GM20431 (cell line): ENCODE measurements around the gene NGEF.

Experiments
- in situ Hi-C: fragments of 300-500 bp; cut with MseI, MboI; formaldehyde crosslinking; loops from one replicate; pipeline ENCODE4 v1.15.0; 2020; ENCODE audit warnings: low sequenced_read_pairs; ENCODE audit not compliant: unreplicated experiment

The NGEF gene

DNA sequence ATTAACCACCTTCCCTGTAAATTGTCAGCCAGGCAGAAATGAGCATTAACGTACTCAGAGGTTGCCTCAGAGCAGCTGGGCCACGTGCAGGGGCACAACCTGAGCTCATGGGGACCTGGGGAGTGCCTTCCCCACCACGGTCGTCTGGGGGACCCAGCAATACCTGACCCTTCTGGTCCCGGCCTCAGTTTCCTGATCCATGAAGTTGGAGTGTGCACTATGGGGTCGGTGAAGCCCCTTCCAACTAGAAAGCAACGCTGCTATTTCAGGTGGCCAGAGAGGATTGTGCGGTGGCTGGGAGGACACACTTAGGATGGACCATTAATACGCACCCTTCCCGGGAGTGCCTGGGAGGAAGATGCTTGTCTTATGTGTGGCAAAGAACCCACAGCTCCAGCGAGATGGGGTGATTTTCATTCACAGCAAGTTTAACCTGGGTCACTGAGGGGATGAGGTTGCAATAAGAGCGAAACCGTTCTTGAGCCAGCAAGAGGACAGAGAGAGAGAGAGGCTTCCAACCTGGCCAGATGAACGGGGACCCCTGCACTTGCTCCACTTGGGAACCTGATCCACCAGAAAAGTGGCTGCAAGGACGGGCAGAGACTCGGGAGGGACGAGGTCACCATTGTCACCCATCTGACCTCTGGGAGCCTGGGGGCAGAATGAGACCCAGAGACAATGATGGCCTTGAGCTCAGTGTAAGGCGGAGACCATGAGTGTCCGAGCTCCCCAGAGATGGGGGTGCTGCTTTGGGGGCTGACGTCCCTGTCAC lies 36.2 kb downstream of the NGEF start:
- in situ Hi-C loops = no loop called here

DNA sequence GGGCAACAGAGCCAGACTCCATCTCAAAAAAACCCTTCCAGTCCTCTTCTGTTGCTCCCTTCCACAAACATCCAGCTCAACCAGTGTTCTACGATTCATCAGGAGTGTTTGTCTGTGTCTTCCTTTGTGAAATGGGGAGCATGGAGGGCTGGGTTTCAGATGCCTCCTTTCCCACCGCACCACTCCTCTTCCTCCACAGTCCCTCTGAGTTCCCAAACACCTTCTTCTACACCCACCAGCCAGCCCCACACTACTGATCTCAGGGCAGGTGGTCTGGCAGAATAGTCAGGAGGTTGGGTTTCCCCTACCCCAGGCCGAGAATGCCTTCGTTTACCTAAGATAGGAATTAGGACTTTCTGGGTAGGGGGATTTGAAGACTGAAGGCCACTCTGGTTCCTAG lies 36.9 kb downstream of the NGEF start:
- in situ Hi-C loops = no loop called here

DNA sequence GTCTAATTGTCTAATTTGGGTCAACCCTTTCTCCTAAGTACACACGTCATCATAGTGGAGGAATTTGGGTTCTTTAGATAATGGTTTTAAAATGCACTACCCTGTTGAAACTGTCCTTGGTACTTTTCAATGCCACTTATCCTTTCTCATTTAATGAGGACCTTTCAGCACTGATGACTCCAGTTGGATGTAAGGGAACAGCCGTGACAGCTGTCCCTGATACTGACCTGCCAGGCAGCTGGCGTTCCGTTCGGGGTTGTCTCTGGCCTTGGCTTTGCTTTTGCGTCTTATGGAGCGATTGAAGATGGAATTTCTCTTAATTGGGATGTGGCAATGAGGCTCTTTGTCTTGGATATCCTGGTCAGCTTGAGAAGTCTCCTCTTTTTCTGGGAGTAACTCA lies 38.7 kb downstream of the NGEF start:
- in situ Hi-C loops = no loop called here

DNA sequence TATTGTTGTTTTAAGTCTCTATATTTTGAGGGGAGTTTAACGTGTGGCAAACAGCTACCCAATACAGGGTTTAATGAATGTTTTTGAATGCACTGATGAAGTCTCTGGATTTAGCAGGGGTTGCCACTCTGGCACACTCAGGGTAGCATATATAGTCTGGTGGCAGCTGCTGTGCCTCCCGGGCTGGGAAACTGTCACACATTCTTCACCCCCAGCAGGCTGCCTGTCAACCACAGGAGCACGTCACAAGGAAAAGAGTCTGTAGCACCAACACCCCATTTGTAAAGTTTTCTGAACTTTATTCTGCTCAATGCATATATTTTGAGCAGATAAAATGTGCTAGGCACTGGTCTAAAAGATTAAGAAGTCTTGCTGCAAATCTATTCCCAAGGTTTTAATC lies 39.3 kb downstream of the NGEF start:
- in situ Hi-C loops = no loop called here

DNA sequence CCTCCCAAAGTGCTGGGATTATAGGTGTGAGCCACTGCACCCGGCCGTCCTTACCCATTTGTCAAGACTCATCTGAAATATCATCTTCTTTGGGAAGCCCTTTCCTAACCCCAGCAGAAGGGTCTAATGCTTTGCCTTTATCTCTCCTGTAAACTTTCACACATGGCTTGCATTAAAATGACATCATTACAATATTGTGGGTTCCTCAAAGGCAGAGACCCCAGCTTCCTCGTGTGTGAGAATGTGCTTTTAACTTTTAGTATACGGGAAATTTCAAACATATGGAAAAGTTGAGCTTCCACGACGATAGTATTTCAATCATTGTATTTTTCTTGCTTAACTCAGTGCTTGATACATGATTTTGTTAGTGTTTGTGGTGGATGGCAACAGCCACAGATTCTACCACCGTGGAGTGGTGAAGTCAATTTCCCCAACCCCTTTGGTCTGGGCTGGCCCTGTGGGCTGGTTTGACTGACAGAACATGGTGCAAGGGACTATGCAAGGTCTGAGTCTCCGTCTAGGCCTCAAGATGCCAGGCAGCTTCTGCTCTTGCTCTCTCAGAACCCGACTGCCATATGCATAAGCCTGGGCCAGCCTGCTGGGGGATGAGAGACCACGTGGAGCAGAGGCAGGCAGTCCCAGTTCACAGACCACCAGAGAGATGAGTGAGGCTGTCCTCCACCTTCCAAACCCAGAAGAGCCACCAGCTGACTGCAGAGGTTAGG lies 39.9 kb downstream of the NGEF start:
- in situ Hi-C loops = no loop called here

DNA sequence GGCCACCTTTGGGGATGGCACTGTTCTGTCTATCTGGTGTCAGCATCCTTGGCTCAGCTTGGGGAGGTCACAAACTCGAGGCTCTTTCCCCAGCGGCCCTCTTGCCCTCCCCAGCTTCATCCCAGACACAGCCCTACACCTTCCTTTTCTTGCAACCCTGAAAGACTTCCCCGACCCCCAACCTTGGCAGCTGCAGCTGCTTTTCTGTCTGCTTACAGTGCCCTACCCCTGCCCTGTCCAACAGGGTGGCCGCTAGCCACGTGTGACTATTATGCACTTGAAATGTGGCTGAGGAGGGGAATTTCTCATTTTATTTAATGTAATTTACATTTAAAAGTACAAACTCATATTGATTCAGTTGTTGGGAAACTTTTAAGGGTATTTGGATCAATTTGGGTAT lies 41.3 kb downstream of the NGEF start:
- in situ Hi-C loops = no loop called here

DNA sequence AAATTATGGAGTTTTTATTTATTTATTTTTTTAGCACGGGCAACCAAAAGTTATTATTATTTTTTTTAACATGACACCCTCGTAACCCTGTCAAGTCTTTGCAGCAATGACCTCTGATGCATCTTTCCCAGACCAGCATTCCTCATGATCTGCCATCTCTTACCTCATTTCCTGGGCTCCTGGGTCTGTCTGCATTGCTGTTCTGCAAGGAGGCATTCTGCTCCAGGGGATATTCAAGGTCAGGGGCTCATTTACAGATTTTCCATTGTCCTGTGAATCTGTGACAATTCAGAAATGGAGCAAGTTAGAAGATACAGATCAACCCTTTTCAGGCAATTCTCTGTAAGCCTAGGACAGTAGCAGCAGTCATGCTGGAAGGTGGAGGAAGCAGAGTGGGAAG lies 43.0 kb downstream of the NGEF start:
- in situ Hi-C loops = no loop called here

DNA sequence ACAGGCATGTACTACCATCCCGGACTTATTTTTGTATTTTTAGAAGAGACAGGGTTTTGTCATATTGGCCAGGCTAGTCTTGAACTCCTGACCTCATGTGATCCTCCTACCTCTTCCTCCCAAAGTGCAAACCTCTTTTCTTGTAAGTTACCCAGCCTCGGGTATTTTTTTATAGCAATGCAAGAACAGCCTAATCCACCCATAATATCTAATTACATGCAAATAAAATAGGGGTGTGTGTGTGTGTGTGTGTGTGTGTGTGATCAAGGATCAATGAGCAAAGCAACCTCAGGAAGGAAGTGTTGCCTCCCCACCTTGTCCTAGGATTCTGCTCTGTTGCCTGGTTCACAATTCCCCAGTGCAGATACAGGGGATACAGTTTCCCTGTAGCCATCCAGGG lies 45.6 kb downstream of the NGEF start:
- in situ Hi-C loops = no loop called here

DNA sequence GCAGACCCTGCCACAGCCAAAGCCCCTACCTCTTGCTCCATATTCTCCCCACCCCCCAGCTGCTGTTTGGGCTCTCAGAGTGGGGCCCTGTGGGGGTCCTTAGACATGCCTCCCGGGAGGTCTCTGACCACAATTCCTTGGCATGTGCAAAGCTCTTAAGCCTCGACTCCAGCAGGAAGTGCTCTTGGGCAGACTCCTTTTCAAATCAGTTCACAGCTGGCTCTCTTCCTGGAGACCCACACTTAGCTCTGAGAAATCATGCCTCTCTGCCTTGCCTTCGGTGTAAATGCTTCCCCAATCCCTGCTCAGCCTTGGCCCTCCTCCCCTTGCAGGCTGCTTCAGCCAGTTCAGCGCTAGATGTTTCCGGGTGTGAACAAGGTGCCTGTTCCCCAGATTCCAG lies 46.9 kb downstream of the NGEF start:
- in situ Hi-C loops = no loop called here

DNA sequence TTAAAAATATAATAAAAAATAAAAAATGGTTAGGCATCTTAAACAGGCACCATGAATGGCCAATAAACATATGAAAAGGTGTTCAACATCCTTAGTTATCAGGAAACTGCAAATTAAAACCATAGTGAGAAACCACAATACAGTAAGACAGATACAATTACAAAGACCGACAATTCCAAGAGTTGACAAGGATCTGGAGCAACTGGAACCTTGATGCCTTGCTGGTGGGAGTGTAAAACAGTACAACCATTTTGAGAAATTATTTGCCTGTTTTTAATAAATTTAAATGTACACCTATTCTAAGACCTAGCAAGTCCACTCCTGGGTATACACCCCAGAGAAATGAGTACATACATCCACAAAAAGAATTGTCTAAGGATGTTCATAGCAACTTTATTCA lies 49.1 kb downstream of the NGEF start:
- in situ Hi-C loops = no loop called here

DNA sequence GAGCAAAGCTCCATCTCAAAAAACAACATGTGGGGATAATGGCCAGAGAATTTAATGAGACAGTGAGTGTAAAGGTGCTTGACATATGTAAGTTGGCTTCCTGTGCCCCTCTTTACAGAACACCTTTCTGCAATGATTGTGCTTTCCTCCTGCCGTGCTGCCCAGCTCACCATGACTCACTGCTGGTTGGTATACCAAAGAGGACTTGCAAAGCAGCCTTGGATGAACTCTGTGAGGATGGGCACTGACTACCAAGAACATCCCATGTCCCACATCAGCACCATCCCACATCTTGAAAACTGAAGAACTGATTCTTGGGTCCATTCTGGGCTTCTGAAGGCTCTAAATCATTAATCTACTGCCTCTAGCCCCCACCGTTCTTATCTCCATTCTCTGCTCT lies 52.2 kb downstream of the NGEF start:
- in situ Hi-C loops = no loop called here

DNA sequence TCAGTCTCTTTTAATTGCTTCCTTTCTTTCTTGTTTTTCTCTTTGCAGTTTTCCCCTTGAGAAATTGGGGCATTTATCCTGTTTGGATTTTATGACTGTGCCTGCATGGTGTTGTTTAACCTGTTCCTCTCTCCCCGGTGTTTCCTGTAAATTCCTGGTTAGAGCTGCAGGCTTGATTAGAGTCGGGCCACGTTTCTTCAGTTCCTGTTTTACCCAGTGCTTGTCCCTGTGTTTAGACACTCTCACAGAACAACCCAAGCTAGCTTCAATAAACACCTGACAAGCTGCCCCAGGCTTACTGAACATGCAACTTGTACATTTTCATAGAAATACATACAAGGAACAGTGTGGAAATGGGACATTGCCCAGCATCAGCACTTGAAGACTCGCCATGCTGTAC lies 53.9 kb downstream of the NGEF start:
- in situ Hi-C loops = no loop called here

DNA sequence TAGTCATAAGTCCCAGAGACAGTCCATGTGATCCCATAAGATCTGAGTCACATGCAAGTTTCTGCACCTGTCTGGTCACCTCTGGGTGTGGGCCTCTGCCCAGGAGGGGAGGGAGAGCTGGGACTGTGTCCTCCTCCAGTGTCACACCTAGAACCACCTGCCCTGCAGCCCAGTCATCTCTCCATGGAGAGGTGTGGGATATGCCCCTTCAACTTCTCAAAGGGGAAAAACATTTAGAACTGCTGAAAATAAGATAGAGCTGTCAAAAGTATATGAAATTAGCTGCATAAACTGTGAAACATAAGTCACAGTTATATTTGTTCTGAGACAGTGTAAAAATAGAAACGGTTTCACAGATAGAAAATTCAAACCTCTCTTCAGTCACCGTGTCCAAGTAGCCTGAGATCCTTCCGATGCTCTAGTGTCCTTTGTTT lies 55.4 kb downstream of the NGEF start:
- in situ Hi-C loops = no loop called here

DNA sequence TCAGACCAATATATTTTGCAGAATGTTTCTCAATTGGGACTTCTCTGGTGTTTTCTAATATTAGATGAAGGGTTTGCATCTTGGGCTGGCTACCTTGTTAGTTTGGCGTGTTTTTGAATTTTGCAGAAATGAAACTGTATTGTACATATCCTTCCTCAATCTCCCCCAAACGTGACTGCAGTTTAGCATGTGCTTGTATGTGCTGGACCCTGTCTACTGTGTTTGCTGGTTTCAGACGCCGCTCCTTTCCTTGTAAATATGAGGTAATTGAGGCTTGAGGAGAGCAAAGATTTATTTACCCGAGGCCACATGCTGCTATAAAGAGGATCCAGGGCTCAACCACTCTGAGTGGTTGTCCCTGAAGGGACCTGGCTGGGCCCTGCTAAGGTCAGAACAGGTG lies 57.2 kb downstream of the NGEF start:
- in situ Hi-C loops = no loop called here

DNA sequence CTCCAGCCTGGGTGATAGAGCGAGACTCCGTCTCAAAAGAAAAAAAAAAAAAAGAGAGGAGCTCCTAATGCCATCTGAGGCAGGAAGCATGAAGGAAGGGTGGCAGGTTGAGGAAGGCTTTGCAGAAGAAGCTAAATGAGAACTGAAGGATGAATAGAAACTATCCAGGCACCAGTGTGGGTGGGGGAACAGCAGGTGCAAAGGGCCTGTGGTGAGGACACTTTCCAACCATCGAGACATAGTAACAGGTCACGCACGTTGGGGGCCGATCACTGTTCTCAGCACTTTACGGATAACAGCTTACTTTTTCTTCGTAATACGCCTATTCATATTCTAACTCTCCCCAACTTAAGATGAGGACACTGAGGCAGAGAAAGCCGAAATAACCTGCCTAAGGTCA lies 58.4 kb downstream of the NGEF start:
- in situ Hi-C loops = no loop called here

DNA sequence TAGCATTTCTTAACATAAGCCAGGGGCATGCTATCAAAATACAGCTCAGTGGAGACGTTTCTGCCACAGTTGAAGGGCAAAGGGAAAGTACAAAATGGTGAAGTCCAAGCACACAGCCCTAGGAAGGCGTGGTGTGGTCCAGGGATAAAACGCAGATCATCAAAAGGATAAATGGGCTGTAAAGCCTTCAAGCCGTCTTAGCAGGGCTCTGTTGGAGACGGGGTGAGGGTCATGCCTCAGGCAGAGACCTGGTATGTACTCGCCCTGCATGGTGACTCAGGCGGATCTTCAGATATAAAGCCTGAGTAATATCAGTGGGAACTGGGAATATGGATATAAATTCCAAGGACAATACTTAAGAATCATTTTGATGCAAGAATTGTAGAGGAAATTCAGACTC lies 61.2 kb downstream of the NGEF start:
- in situ Hi-C loops = no loop called here

DNA sequence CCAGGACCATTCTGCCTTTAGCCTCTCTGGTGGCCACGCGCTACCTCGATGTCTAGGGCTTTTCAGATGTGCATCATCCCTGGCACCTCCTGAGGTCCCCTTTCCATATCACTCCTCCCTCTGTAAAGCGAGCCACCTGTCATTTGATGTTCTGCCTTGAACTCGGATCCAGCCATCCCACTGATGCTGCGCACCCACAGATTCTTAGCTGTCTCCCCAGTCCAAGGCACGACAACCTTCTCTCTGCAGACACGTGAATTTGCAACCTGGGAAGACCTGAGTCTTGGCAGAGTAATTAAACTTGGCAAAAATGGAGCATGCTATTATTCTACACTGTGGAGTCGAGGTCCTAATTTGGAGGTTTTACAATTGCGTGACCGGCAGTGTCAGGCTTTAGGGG lies 61.9 kb downstream of the NGEF start:
- in situ Hi-C loops = no loop called here

DNA sequence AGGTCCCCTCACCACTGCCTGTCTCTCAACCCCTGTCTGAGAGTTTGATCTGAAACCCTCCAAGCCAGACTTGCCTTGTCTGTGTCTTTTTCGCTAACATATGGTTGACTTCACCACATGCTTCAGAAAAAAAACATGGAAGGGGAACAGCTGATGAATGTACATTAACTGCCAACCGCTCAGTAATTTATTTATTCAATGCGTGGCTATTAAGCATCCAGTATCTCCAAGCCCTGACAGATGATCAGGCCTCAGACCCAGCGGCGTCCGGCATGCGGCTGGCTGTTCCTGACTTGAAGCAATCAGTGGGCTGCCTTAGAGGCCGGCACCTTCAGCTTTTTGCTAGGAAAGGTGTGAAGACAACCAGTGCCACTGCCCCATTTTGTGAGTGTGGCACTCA lies 62.3 kb downstream of the NGEF start:
- in situ Hi-C loops = no loop called here

DNA sequence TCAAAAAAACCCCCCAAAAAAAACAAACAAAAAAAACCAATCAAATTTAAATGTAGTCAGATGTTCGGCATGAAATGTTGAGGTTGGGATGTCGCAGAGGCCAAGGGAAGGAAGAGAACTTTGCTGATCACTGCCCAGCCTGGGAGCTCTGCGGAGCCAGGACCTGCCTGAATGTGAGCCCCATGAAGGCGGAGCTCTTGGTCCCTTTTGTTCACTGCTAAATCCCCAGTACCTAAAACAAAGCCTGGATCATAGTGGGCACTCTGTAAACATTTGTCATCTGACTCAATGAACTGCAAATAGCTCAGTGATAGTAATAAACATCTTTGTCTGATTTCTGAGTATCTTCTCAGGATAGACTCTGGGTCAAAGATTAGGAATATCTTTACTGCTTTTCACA lies 64.0 kb downstream of the NGEF start:
- in situ Hi-C loops = no loop called here

DNA sequence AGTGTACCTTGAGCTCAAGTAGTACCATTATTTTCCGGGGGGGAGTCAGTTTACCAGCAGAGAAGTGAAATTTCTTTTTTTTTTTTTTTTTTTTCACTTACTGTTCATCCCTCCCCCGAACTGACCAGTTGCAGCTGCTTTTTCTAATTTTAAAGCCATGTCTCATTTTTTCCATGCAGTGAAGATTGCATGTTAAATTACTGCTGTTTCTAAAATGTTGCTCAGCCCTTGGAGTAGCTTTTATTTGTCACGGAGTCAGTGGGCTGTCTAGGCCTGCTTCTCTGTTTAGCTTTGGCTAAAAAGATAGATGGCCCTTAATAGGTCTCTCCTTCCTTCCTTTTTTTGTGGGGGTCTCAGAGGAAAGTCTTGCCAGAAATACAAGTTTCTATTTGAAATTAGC lies 70.2 kb downstream of the NGEF start:
- in situ Hi-C loops = no loop called here

DNA sequence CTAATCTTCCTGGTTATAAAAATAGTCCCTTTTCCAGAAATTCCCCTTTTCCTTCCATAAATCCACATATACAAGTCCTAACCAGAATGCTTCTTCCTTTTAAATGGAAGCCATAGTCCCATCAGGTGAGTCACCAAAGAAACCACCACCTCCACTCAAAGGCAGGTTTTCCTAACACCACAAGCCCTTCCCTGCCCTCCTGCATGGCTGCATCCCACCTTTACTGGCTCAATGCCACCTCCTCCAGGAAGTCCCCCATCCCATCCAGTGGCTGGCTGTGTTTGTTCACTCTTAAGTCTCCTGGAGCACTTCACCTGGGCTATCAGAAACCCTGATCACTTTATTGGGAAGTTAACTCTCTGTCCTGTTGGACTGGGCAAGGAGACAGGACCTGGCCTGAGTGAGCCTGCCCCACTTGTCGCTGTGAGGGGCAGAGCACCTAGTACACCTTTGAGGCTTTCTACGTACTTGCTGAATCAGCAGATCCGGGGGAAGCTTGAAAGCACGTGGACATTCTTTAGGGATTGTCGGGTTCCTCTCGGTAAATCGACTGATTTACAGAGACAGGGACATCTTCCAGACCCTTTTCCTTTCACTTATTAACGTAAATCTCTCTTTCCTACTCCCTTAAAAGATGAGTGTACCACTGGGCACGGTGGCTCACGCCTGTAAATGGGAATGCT lies 71.0 kb downstream of the NGEF start:
- in situ Hi-C loops = no loop called here
